Measurements from ENCODE around the gene TBCC.

GRCh38 chr6:42788671-42789070, 42.8 kb upstream of the TBCC start:
- TF ChIP-seq GATA2 (IDR thresholded peaks at IDR 0.05; ENCODE audit: low read depth, low read length): no peak
- no peak for TF ChIP-seq GATA3 (IDR thresholded peaks at IDR 0.05; ENCODE audit: low read depth, low read length)

Data from SH-SY5Y (cell line).